Activated CD4-positive, alpha-beta T cell treated with anti-CD3 and anti-CD28 coated beads, Interleukin-2, amount 50 U/mL, for 16 hours (primary cell): ENCODE results near the gene NPIPA3.
"Not testable (repeated sequence)": the region's sequence is repeated elsewhere in the genome, so short reads cannot be mapped to it uniquely, and the experiment has no call there.

Experiments used
- DNase-seq: peaks from one replicate; pipeline ENCODE4 v3.0.0-alpha.2; 2020

Gene NPIPA3

GRCh38 chr16:14703156-14704011 lies at the start of gene NPIPA3:
Gene NPIPA3 (plus strand): TSS chr16:14703411. CDS start chr16:14708944, 5,533 bp downstream.
- not testable (repeated sequence) for DNase-seq

- no peak for DNase-seq
These were observed 45.1 kb upstream of the NPIPA3 start for GRCh38 chr16:14658063-14658462.

- no peak for DNase-seq
These were observed 35.6 kb upstream of the NPIPA3 start for GRCh38 chr16:14667347-14668266.

GRCh38 chr16:14668556-14669223 lies 34.5 kb upstream of the NPIPA3 start:
- no peak for DNase-seq

GRCh38 chr16:14669776-14670175 lies 33.4 kb upstream of the NPIPA3 start:
- no peak for DNase-seq

GRCh38 chr16:14672403-14672971 lies 30.7 kb upstream of the NPIPA3 start:
- DNase-seq, result peak; percentile 14

- no peak for DNase-seq
These were observed 26.6 kb upstream of the NPIPA3 start for GRCh38 chr16:14676633-14677032.

GRCh38 chr16:14677627-14678026 lies 25.6 kb upstream of the NPIPA3 start:
- DNase-seq, result no peak

- no peak for DNase-seq
These were observed 24.3 kb upstream of the NPIPA3 start for GRCh38 chr16:14678748-14679497.

GRCh38 chr16:14680396-14680795 lies 22.8 kb upstream of the NPIPA3 start:
- DNase-seq, result not testable (repeated sequence)

GRCh38 chr16:14681115-14681514 lies 22.1 kb upstream of the NPIPA3 start:
- no peak for DNase-seq

- DNase-seq, result no peak
These were observed 21.1 kb upstream of the NPIPA3 start for GRCh38 chr16:14682121-14682520.

GRCh38 chr16:14685870-14686793 lies 17.1 kb upstream of the NPIPA3 start:
- DNase-seq, result not testable (repeated sequence)

- DNase-seq, result not testable (repeated sequence)
These were observed 9.1 kb upstream of the NPIPA3 start, which contains the start of gene PLA2G10 for GRCh38 chr16:14694129-14694528. Gene PLA2G10 (minus strand): TSS chr16:14694308. CDS start chr16:14694229, 79 bp downstream.

GRCh38 chr16:14701859-14702258 lies 1.4 kb upstream of the NPIPA3 start:
- DNase-seq, result not testable (repeated sequence)

GRCh38 chr16:14702672-14703071 lies 539 bp upstream of the NPIPA3 start:
- DNase-seq, result not testable (repeated sequence)

GRCh38 chr16:14733233-14733632 lies 30.0 kb downstream of the NPIPA3 start:
- DNase-seq, result not testable (repeated sequence)

- DNase-seq, result not testable (repeated sequence)
These were observed 37.7 kb downstream of the NPIPA3 start for GRCh38 chr16:14740832-14741385.

GRCh38 chr16:14741794-14742193 lies 38.6 kb downstream of the NPIPA3 start:
- not testable (repeated sequence) for DNase-seq
